ENCODE measurements around the gene CCDC177. TPM values are rescaled to one million over a fixed set of nuclear protein-coding genes. Genes with fewer than 3 reads are reported as not detected.

The CCDC177 gene
- total and polyA plus RNA-seq, 7 donors: not detected

GRCh38 chr14:69560826-69561225 lies 13.8 kb downstream of the CCDC177 start:
- Histone ChIP-seq H3K4me1 (no peaks in the 10 kb centered on the region), H3K36me3 (ENCODE audit: insufficient read depth in 1 of 2, low read depth in 1 of 2) (no peaks in the 10 kb centered on the region), H3K9me3 (no peaks in the 10 kb centered on the region), H3K27me3 (ENCODE audit: insufficient read depth in 3 of 3, low read length in 2 of 3) (peaks cover 0 to 55% (median 2%) of the 10 kb centered on the region in 3 donors), H3K27ac (no peak overlapping the region), H3K4me3 (no peak overlapping the region)
- 88 to 92% (median 91%) methylated on average over 7 of the region's 7 CpGs for WGBS, 3 donors
- ATAC-seq (no peak), DNase-seq (no peak)
- no peak for TF ChIP-seq CTCF (IDR thresholded peaks at IDR 0.05)
- intact Hi-C loops (cut with DNase I): no loop called here

GRCh38 chr14:69559581-69560011 lies 15.1 kb downstream of the CCDC177 start:
- peaks cover 0 to 45% (median 2%) of the 10 kb centered on the region in 3 donors for H3K27me3 ChIP-seq (ENCODE audit: insufficient read depth in 3 of 3, low read length in 2 of 3)
- no peak overlapping the region for H3K4me3 ChIP-seq
- H3K4me1 ChIP-seq: no peaks in the 10 kb centered on the region
- no peak for ATAC-seq
- H3K36me3 ChIP-seq (ENCODE audit: insufficient read depth in 1 of 2, low read depth in 1 of 2): no peaks in the 10 kb centered on the region
- WGBS, 3 donors: 27 to 33% (median 30%) methylated on average over 6 of the region's 6 CpGs
- H3K27ac ChIP-seq: no peak overlapping the region
- no peak for DNase-seq
- no peak for TF ChIP-seq CTCF (IDR thresholded peaks at IDR 0.05)
- intact Hi-C loops (cut with DNase I): no loop called here
- no peaks in the 10 kb centered on the region for H3K9me3 ChIP-seq

GRCh38 chr14:69558774-69559173 lies 15.9 kb downstream of the CCDC177 start:
- Histone ChIP-seq H3K4me3 (no peak overlapping the region), H3K36me3 (ENCODE audit: insufficient read depth in 1 of 2, low read depth in 1 of 2) (no peaks in the 10 kb centered on the region), H3K27ac (no peak overlapping the region), H3K4me1 (no peaks in the 10 kb centered on the region), H3K9me3 (no peaks in the 10 kb centered on the region), H3K27me3 (ENCODE audit: insufficient read depth in 3 of 3, low read length in 2 of 3) (peaks cover 0 to 37% (median 2%) of the 10 kb centered on the region in 3 donors)
- DNase-seq (no peak), ATAC-seq (no peak)
- TF ChIP-seq CTCF (IDR thresholded peaks at IDR 0.05): no peak
- WGBS, 3 donors: 78 to 94% (median 84%) methylated on average over 4 of the region's 4 CpGs
- intact Hi-C loops (cut with DNase I): no loop called here

GRCh38 chr14:69554500-69554899 lies 20.2 kb downstream of the CCDC177 start:
- Histone ChIP-seq H3K36me3 (ENCODE audit: insufficient read depth in 1 of 2, low read depth in 1 of 2) (no peaks in the 10 kb centered on the region), H3K27me3 (ENCODE audit: insufficient read depth in 3 of 3, low read length in 2 of 3) (peaks cover 0 to 34% (median 3%) of the 10 kb centered on the region in 3 donors), H3K27ac (no peak overlapping the region), H3K4me1 (no peaks in the 10 kb centered on the region), H3K4me3 (no peak overlapping the region), H3K9me3 (no peaks in the 10 kb centered on the region)
- intact Hi-C loops (cut with DNase I): no loop called here
- ATAC-seq (no peak), DNase-seq (no peak)
- WGBS, 3 donors: 48 to 51% (median 49%) methylated on average over 4 of the region's 4 CpGs
- no peak for TF ChIP-seq CTCF (IDR thresholded peaks at IDR 0.05)

GRCh38 chr14:69553252-69553651 lies 21.4 kb downstream of the CCDC177 start:
- ATAC-seq (no peak), DNase-seq (no peak)
- Histone ChIP-seq H3K4me3 (no peak overlapping the region), H3K27ac (no peak overlapping the region), H3K36me3 (ENCODE audit: insufficient read depth in 1 of 2, low read depth in 1 of 2) (no peaks in the 10 kb centered on the region), H3K9me3 (no peaks in the 10 kb centered on the region), H3K4me1 (no peaks in the 10 kb centered on the region), H3K27me3 (ENCODE audit: insufficient read depth in 3 of 3, low read length in 2 of 3) (peaks cover 1 to 37% (median 3%) of the 10 kb centered on the region in 3 donors)
- no peak for TF ChIP-seq CTCF (IDR thresholded peaks at IDR 0.05)
- 65 to 75% (median 74%) methylated on average over 1 of the region's 1 CpG for WGBS, 3 donors
- intact Hi-C loops (cut with DNase I): no loop called here
